Activated CD4-positive, alpha-beta memory T cell treated with anti-CD3 and anti-CD28 coated beads, Interleukin-2, amount 10 ng/mL, durations not matched to agents 7 days and 5 days (primary cell): ENCODE data around the gene ZNF771. TPM values are rescaled to one million over a fixed set of nuclear protein-coding genes. Genes with fewer than 3 reads are reported as not detected.

Source experiments
- CTCF ChIA-PET: fragments of 350-600 bp; sonication (Branson Sonifier 250); formaldehyde crosslinking; loops from one replicate; lab custom pipeline; 2021; ENCODE audit warnings: antibody characterized with exemption, inconsistent platforms; lab: Charles Lee
- POLR2A ChIA-PET: fragments of 350-600 bp; sonication (Branson Sonifier 250); formaldehyde crosslinking; loops from one replicate; lab custom pipeline; 2021; ENCODE audit warnings: antibody characterized with exemption; lab: Charles Lee
- DNase-seq: peaks from one replicate; pipeline ENCODE4 v3.0.0-alpha.2; 2020
- H3K27ac Mint-ChIP-seq: one replicate; pipeline ENCODE4 v1.8.0; 2021; ENCODE audit warnings: mild to moderate bottlenecking, mixed read lengths
- H3K27me3 Mint-ChIP-seq: one replicate; pipeline ENCODE4 v1.8.0; 2021; ENCODE audit warnings: mixed read lengths
- H3K36me3 Mint-ChIP-seq: one replicate; pipeline ENCODE4 v1.8.0; 2021; ENCODE audit warnings: low read depth, mixed read lengths
- H3K4me1 Mint-ChIP-seq: one replicate; pipeline ENCODE4 v1.8.0; 2021; ENCODE audit warnings: mixed read lengths
- H3K4me3 Mint-ChIP-seq: one replicate; pipeline ENCODE4 v1.8.0; 2021; ENCODE audit warnings: mild to moderate bottlenecking, mixed read lengths
- H3K9me3 Mint-ChIP-seq: one replicate; pipeline ENCODE4 v1.8.0; 2021; ENCODE audit warnings: mixed read lengths
- total RNA-seq, 2 experiments: library from RNA; stranded (reverse); gene quantifications; one replicate each; pipeline ENCODE4 v1.2.3, GENCODE V29; 2021

ZNF771 gene
- total RNA-seq, 2 experiments from 2014 or later, result 4.2 to 4.5 TPM

- Mint-ChIP-seq H3K27ac (peak overlapping the region; percentile 99), H3K9me3 (no peaks in the 10 kb centered on the region), H3K27me3 (no peaks in the 10 kb centered on the region), H3K4me3 (peak overlapping the region; percentile 93), H3K4me1 (peaks cover 47% of the 10 kb centered on the region), H3K36me3 (peaks cover 31% of the 10 kb centered on the region)
- CTCF ChIA-PET, result interaction anchor here (0.7 to 1.5 kb wide), 2 partner anchors 8 to 53 kb away, joined by 4 read pairs; partner anchors contain the start of gene DCTPP1
- POLR2A ChIA-PET, result interaction anchor here (0.6 to 2.0 kb wide), 16 partner anchors 8 to 312 kb away, joined by 3 to 16 read pairs (median 3); partner anchors contain the start of genes ALDOA, CD2BP2, CORO1A and DCTPP1
- no peak for DNase-seq
Measured at GRCh38 chr16:30377050-30377811, 30.2 kb upstream of the ZNF771 start.

- POLR2A ChIA-PET, result interaction anchor here (0.6 to 2.0 kb wide), 15 partner anchors 9 to 312 kb away, joined by 3 to 16 read pairs (median 3); partner anchors contain the start of genes ALDOA, CD2BP2, CORO1A and DCTPP1
- Mint-ChIP-seq H3K36me3 (peaks cover 35% of the 10 kb centered on the region), H3K27ac (peak overlapping the region; percentile 99), H3K27me3 (no peaks in the 10 kb centered on the region), H3K9me3 (no peaks in the 10 kb centered on the region), H3K4me1 (peaks cover 47% of the 10 kb centered on the region), H3K4me3 (peak overlapping the region; percentile 93)
- CTCF ChIA-PET, result interaction anchor here (0.7 to 1.7 kb wide), 3 partner anchors 8 to 52 kb away, joined by 4 to 5 read pairs (median 4); partner anchors contain the start of gene DCTPP1
- DNase-seq, result peak; percentile 88
Measured at GRCh38 chr16:30377812-30378235, 29.6 kb upstream of the ZNF771 start.

- ChIA-PET POLR2A (interaction anchor here (0.6 to 2.0 kb wide), 14 partner anchors 9 to 313 kb away, joined by 3 to 16 read pairs (median 4); partner anchors contain the start of genes ALDOA, CD2BP2, CORO1A and DCTPP1), CTCF (interaction anchor here (0.7 to 1.7 kb wide), 3 partner anchors 9 to 52 kb away, joined by 4 to 5 read pairs (median 4); partner anchors contain the start of gene DCTPP1)
- H3K36me3 Mint-ChIP-seq, result peaks cover 35% of the 10 kb centered on the region
- H3K4me1 Mint-ChIP-seq, result peaks cover 52% of the 10 kb centered on the region
- peak overlapping the region; percentile 93 for H3K4me3 Mint-ChIP-seq
- no peaks in the 10 kb centered on the region for H3K27me3 Mint-ChIP-seq
- H3K9me3 Mint-ChIP-seq, result no peaks in the 10 kb centered on the region
- DNase-seq, result peak; percentile 100
- peak overlapping the region; percentile 99 for H3K27ac Mint-ChIP-seq
Measured at GRCh38 chr16:30378236-30379157, 28.9 kb upstream of the ZNF771 start.

GRCh38 chr16:30379158-30379783 lies 28.1 kb upstream of the ZNF771 start:
- ChIA-PET CTCF (interaction anchor here (0.6 to 1.7 kb wide), 3 partner anchors 8 to 56 kb away, joined by 3 to 5 read pairs (median 4); no protein-coding TSS in a partner anchor), POLR2A (interaction anchor here (1.5 to 5.5 kb wide), 6 partner anchors 8 to 195 kb away, joined by 3 to 64 read pairs (median 18); partner anchors contain the start of genes CORO1A, TBC1D10B, ZNF48 and ZNF771)
- H3K36me3 Mint-ChIP-seq, result peaks cover 38% of the 10 kb centered on the region
- H3K4me3 Mint-ChIP-seq, result peak overlapping the region; percentile 93
- H3K27me3 Mint-ChIP-seq, result no peaks in the 10 kb centered on the region
- H3K9me3 Mint-ChIP-seq, result no peaks in the 10 kb centered on the region
- H3K27ac Mint-ChIP-seq, result peak overlapping the region; percentile 99
- DNase-seq, result no peak
- peaks cover 56% of the 10 kb centered on the region for H3K4me1 Mint-ChIP-seq

GRCh38 chr16:30380072-30380802 lies 27.2 kb upstream of the ZNF771 start:
- CTCF ChIA-PET, result interaction anchor here (0.6 to 1.3 kb wide), 3 partner anchors 9 to 57 kb away, joined by 3 to 6 read pairs (median 4); partner anchors contain the start of gene ZNF48
- Mint-ChIP-seq H3K9me3 (no peaks in the 10 kb centered on the region), H3K4me1 (peaks cover 57% of the 10 kb centered on the region), H3K4me3 (peak overlapping the region; percentile 93), H3K27me3 (no peaks in the 10 kb centered on the region), H3K36me3 (peaks cover 38% of the 10 kb centered on the region), H3K27ac (peak overlapping the region; percentile 99)
- DNase-seq, result no peak
- POLR2A ChIA-PET, result interaction anchor here (2.9 to 5.5 kb wide), 5 partner anchors 9 to 38 kb away, joined by 17 to 64 read pairs (median 20); partner anchors contain the start of genes TBC1D10B and ZNF48

- H3K4me3 Mint-ChIP-seq, result peak overlapping the region; percentile 82
- H3K27me3 Mint-ChIP-seq, result no peaks in the 10 kb centered on the region
- CTCF ChIA-PET, result interaction anchor here (1.3 kb wide), 1 partner anchor 15 kb away, joined by 6 read pairs; the partner anchor contains the start of gene ZNF48
- peaks cover 38% of the 10 kb centered on the region for H3K36me3 Mint-ChIP-seq
- H3K4me1 Mint-ChIP-seq, result peaks cover 57% of the 10 kb centered on the region
- peak overlapping the region; percentile 99 for H3K27ac Mint-ChIP-seq
- POLR2A ChIA-PET, result interaction anchor here (2.9 to 5.5 kb wide), 7 partner anchors 10 to 38 kb away, joined by 17 to 64 read pairs (median 25); partner anchors contain the start of genes CD2BP2, TBC1D10B and ZNF48
- DNase-seq, result no peak
- H3K9me3 Mint-ChIP-seq, result no peaks in the 10 kb centered on the region
Measured at GRCh38 chr16:30380803-30381208, 26.6 kb upstream of the ZNF771 start.

- H3K27ac Mint-ChIP-seq, result peak overlapping the region; percentile 99
- no peaks in the 10 kb centered on the region for H3K9me3 Mint-ChIP-seq
- POLR2A ChIA-PET, result interaction anchor here (1.1 to 5.5 kb wide), 16 partner anchors 10 to 316 kb away, joined by 3 to 64 read pairs (median 16); partner anchors contain the start of genes ALDOA, CD2BP2, CORO1A and ITGAL
- peak overlapping the region; percentile 82 for H3K4me3 Mint-ChIP-seq
- H3K27me3 Mint-ChIP-seq, result no peaks in the 10 kb centered on the region
- DNase-seq, result peak; percentile 76
- CTCF ChIA-PET, result interaction anchor here (1.3 to 4.3 kb wide), 3 partner anchors 10 to 27 kb away, joined by 6 to 50 read pairs (median 24); partner anchors contain the start of genes TBC1D10B, ZNF48 and ZNF771
- peaks cover 38% of the 10 kb centered on the region for H3K36me3 Mint-ChIP-seq
- H3K4me1 Mint-ChIP-seq, result peaks cover 57% of the 10 kb centered on the region
Measured at GRCh38 chr16:30381291-30382041, 25.9 kb upstream of the ZNF771 start.

- H3K4me1 Mint-ChIP-seq, result peaks cover 54% of the 10 kb centered on the region
Measured at GRCh38 chr16:30382111-30382881, 25.1 kb upstream of the ZNF771 start, which contains the start of gene SEPTIN1. TSS of gene SEPTIN1 (minus strand) at chr16:30382561. CDS start at chr16:30382542, 19 bp downstream.

GRCh38 chr16:30383521-30383920 lies 23.9 kb upstream of the ZNF771 start:
- H3K4me1 Mint-ChIP-seq, result peaks cover 46% of the 10 kb centered on the region
- H3K4me3 Mint-ChIP-seq, result peak overlapping the region; percentile 82
- DNase-seq, result no peak
- peak overlapping the region; percentile 99 for H3K27ac Mint-ChIP-seq
- POLR2A ChIA-PET, result interaction anchor here (0.8 to 5.5 kb wide), 23 partner anchors 9 to 318 kb away, joined by 3 to 64 read pairs (median 8); partner anchors contain the start of genes ALDOA, CD2BP2, CORO1A and ITGAL
- CTCF ChIA-PET, result interaction anchor here (1.0 to 4.3 kb wide), 9 partner anchors 12 to 291 kb away, joined by 3 to 50 read pairs (median 5); partner anchors contain the start of genes DCTPP1, ITGAL, TBC1D10B and TBX6
- no peaks in the 10 kb centered on the region for H3K27me3 Mint-ChIP-seq
- H3K9me3 Mint-ChIP-seq, result no peaks in the 10 kb centered on the region
- H3K36me3 Mint-ChIP-seq, result peaks cover 34% of the 10 kb centered on the region

More at GRCh38 chr16:30382111-30382881, 25.1 kb upstream of the ZNF771 start, which contains the start of gene SEPTIN1:
- POLR2A ChIA-PET, result interaction anchor here (0.9 to 5.5 kb wide), 31 partner anchors 10 to 316 kb away, joined by 3 to 64 read pairs (median 6); partner anchors contain the start of genes ALDOA, CD2BP2, CORO1A and DCTPP1
- peak within 1 kb of the TSS; percentile 82 for H3K4me3 Mint-ChIP-seq
- no peaks in the 10 kb centered on the region for H3K27me3 Mint-ChIP-seq
- H3K27ac Mint-ChIP-seq, result peak within 1 kb of the TSS; percentile 99
- H3K36me3 Mint-ChIP-seq, result peaks cover 38% of the 10 kb centered on the region
- CTCF ChIA-PET, result interaction anchor here (0.8 to 4.3 kb wide), 11 partner anchors 11 to 290 kb away, joined by 3 to 50 read pairs (median 4); partner anchors contain the start of genes DCTPP1, ITGAL, TBC1D10B and TBX6
- DNase-seq, result peak; percentile 89
- no peaks in the 10 kb centered on the region for H3K9me3 Mint-ChIP-seq
